ENCODE measurements around the gene CNN3.

Gene CNN3

DNA sequence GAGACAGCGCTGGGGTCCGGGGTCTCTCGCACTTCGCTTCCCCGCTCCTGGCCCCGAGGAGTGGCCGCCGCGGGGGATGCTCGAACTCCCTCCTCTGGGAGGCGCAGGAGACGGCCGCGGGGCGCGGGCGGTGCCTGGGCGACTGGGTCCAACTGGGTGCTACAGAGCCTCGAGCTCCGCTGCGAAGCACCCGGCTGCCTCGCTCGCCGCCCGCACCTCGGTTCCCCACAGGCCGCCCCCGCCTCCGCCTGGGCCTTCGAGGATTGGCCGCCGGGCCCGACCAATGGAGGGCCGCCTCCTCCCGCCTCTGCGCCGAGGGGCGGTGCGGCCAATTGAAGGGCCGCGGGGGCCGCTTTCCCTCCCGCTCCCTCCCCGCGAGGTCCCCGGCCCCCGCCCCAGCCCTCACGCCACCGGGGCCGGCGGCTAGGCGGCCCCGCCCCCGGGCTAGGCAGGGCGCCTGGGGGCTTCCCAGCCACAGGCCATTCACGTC, at the start of gene CNN3:
Gene CNN3, minus strand, starts transcription at position 196 of the 490 bp plus-strand sequence. CDS start 216 bp downstream, outside the sequence.
- DNase-seq (ENCODE audit: low read depth in 2 of 2) = peak; percentile 45 to 50

DNA sequence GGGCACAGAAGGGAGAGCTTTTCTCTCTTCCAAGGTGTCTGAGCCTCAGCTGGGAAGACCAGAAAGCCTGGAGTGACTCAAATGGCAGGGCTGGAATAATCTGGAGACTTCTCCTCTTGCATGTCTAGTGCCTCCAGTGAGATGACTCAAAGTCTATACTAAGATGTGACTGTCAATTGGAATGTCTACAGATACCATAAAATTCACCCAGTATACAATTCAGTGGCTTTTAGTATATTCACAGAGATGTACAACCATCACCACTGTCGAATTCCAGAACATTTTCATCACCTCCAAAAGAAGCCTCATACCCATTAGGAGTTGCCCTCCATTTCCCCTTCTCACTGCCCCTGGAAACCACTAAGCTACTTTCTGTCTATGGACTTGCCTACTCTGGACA, 47.9 kb upstream of the CNN3 start:
- no peak for DNase-seq (ENCODE audit: low read depth in 2 of 2)

DNA sequence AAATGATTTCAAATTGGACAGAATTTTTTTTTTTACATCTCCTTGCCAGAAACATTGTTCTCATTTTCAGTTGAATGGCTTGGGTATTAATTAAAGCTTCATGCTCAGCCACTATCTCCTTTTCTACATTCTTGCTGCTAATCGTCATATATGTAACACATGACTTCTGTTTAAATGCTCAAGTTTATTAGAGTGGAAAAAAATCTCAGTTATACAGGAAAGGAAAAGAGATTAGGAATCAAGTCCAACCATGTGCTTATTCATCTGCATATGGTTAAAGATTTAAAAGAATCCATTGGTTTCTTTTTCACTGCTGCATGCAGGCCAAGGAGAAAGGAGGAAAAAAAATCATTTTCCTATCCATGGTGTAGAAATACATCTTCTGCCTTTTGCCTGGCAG, 47.3 kb upstream of the CNN3 start:
- DNase-seq (ENCODE audit: low read depth in 2 of 2) = no peak

DNA sequence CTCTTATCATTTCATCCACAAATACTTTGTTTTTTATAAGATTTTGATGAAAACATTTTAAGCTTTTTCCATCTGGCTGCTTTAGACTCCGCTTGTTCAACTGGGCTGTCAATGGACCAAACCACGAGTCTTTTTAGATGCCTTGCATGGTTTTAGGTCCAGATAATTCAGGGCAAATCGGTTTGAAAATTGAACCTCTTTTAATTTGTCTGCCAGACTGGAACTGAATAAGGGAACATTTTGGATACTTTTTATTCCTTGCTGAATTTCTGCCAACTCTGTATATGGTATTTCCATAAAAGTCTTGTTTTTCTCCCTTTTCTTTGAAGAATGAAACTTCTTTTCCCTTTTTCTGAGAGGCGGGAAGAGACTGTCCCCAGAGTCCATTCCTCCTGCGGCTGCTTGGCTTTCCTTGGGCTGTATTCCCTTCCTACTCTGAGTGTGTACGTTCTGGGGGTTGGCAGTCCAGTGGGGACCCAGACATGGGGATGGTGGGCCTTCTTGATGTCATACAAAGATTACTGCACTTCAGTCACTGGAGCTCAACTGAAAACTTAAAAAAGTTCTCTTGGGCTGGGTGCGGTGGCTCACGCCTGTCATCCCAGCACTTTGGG, 46.5 kb upstream of the CNN3 start:
- DNase-seq (ENCODE audit: low read depth in 2 of 2) = no peak

DNA sequence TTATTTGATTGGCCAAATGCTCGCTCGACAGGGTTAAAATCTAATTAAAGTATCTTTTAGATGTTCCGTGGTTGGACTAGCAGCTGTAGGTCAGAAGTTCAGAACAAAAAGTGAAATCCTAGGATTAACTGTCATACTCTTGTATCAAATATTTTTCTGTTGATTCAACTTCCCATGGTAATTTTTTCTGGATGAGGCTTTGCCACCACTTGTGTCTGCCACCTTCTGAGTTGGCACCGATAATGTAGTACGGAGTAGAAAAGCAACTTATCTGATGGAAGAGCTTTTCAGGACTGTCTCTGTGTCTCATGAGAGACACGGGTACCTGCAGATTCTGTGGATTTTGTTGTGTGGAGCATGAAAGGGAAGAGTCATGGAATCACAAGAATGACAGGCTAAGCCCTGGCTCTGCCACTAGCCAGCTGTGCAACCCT, 44.6 kb upstream of the CNN3 start:
- no peak for DNase-seq (ENCODE audit: low read depth in 2 of 2)

DNA sequence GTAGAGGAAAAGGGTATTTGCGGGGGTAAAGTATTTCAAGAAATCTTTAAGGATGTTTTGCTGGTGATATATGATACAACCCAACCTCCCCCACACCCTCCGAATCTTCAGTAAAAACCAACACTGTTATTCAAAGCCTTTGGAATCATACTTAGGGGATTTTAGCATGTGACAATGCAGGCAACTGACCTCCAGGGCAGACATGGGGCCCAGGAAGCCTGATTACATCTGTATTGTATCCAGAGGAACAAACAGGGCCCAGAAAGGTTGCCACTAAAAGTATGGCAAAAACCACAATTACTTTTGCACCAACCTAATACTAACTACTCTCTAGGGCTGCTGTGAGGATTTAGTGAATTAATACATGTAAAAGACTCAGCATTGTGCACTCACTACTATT, 43.9 kb upstream of the CNN3 start:
- DNase-seq (ENCODE audit: low read depth in 2 of 2) = no peak

DNA sequence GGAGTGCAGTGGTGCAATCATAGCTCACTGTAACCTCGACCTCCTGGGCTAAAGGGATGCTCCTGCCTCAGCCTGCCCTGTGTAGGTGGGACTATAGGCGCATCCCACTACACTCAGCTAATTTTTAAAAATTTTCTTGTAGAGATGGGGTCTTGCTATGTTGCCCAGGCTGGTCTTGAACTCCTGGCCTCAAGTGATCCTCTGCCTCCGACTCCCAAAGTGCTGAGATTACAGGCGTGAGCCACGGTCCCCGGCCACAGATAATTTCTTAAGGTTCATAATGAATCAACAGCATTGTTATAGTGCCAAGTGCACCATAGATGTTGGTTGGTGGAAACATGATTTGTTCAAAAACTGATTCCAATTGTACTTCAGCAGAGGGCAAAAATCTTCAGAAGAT, 42.2 kb upstream of the CNN3 start:
- no peak for DNase-seq (ENCODE audit: low read depth in 2 of 2)

DNA sequence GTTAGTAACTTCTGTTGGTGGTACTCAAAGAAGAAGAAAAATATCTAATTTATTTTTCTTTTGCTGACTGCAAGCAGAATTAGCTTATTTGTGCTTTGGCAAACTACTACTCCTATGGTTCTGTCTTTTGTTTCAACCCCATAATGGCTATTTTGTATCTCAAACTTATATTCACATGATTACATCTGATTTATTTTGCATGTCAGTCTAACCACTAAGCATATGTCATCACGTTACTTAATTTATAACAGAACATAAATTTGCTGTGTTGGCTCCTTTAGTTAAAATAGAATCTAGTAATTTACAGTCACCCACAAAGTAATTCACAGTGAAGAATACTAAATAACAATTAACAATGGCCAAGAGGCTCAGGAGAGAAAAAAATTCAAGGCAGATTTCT, 39.1 kb upstream of the CNN3 start:
- DNase-seq (ENCODE audit: low read depth in 2 of 2) = no peak

DNA sequence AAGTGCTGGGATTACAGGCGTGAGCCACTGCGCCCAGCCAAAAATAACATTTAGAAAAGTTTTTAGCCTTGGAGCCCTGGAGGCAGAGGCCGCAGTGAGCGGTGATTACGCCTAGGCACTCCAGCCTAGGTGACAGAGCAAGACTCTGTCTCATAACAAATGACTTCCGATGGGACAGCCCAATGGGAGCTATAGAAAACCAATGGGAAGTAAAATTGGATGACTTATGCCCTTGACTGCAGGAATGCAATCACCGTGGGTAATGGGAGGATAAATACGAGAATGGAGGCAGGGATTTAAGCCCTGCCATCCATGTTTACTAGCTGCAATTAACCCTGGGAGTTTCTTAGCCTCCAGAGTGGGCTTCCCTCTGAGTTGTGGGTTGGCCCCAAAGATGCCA, 37.0 kb upstream of the CNN3 start:
- DNase-seq (ENCODE audit: low read depth in 2 of 2) = no peak

DNA sequence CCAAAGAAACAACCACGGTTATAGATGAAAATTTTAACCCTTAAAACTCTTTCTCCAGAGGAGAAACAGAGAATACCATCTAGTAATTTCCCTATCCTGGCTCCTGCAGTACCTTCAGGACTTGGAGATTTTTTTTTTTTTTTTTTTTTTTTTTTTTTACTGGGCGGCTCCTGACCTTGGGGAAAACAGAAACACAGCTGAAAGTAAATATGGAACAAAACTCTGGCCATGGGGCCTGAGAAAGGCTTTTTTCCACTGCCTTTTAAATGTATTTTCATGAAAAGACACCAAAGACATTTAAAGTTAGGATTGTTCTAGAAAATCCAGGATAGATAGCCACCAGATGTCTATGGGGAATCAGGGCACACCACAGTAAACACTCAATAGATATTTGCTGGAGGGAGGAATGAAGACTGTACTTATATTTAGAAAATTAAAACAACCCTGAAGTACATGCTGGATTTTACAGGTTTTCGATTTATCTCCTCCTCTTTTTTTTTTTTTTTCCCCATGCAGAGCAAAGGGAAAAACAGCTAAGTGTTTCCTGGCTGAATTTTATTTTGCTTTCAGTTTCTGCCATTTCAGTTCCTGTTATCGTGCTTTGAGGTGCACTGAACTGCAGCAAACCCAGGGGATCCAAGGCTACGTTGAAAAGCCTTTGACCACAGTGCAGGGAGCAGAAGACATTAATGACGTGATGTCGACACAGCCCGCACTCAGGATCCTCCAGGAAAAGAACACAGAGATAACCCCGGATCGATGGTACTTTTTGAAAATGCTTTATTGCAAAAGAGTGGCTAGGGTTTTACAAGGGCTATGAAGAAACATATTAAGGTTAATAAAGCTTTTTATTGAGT, 35.7 kb upstream of the CNN3 start:
- no peak for DNase-seq (ENCODE audit: low read depth in 2 of 2)

DNA sequence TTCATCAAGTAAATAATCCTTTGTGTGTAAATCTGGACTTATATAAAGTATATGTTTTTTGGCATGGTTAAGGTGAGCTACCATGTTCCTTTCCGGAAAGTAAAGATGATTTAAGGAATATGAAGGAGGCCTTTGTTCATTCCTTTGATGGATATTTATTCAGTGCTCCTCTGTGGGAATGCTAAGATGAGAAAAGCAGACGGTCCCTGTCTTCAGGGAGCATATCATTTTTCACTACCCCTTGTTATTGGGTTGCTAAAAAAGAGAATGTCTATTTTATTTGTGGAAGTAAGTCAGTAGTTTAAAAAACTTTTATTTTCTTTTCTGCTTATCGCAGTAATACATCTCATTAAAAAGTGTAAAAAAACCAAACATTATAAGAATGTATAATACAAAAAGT, 35.1 kb upstream of the CNN3 start:
- DNase-seq (ENCODE audit: low read depth in 2 of 2) = no peak

DNA sequence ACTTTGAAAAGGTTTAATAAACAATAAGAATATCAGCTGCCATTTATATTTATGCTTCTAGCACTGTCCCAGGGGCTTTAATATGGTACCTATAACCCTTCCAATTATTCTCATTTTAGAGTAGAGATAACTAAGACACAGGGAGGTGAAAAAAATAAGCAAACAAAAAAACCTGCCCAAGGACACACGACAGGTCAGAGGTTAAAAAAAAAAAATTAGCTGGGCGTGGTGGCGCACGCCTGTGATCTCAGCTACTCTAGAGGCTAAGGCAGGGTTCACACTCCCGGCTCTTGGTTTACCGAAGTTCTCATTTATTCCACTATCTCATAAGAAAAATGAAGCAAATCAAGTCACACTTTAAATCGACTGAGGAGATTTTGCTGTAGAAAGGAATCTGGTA, 34.7 kb upstream of the CNN3 start:
- no peak for DNase-seq (ENCODE audit: low read depth in 2 of 2)

DNA sequence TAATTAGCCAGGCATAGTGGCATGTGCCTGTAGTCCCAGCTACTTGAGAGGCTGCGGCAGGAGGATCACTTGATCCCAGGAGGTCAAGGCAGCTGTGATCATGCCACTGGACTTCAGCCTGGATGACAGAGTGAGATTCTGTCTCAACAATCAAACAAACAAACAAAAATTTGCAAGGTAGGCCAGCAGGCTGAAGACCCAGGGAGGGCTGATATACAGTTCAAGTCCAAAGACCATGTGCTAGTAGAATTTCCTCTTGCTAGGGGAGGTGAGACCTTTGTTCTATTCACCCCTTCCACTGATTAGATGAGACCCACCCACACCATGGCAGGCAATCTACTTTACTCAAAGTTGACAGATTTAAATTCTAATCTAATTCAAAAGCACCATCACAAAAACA, 31.2 kb upstream of the CNN3 start:
- DNase-seq (ENCODE audit: low read depth in 2 of 2) = no peak

DNA sequence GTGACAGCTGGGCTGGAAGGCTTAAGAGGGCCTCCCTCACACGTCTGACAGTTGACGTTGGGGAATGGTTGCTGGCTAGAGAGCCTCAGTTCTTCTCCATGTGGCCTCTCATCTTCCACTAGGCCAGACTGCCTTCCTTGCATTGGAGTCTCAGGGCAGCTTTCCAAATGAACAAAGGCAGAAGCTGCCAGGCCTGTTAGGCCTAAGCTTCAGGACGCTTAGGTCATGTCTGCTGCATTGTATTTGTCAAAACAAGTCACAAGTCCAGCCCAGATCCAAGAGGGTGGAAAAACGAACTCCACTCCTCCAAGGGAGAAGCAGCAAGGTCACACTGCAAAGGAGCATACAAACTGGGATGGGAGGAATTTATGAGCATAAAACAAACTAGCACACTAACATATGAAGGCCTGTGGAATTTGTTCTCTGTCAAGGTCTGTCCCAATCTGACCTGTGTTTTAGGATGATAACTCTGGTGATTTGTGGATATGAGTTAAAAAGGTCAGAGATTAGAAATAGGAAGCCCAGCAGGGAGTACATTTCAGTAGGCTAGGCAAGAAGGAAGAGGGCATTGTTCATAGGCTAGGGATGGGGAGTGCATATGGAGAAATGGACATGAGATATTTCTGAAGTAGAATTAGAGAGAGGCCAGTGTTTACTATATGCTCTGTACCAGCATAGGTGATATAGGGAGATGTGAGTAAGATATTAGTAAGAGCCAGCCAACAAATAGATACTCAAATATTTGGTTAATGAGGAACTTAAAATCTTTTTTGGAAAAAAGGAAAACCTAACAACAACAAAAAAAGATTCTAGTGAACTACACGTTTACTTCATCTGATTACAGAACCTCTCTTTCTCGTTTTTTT, 29.1 kb upstream of the CNN3 start:
- no peak for DNase-seq (ENCODE audit: low read depth in 2 of 2)

DNA sequence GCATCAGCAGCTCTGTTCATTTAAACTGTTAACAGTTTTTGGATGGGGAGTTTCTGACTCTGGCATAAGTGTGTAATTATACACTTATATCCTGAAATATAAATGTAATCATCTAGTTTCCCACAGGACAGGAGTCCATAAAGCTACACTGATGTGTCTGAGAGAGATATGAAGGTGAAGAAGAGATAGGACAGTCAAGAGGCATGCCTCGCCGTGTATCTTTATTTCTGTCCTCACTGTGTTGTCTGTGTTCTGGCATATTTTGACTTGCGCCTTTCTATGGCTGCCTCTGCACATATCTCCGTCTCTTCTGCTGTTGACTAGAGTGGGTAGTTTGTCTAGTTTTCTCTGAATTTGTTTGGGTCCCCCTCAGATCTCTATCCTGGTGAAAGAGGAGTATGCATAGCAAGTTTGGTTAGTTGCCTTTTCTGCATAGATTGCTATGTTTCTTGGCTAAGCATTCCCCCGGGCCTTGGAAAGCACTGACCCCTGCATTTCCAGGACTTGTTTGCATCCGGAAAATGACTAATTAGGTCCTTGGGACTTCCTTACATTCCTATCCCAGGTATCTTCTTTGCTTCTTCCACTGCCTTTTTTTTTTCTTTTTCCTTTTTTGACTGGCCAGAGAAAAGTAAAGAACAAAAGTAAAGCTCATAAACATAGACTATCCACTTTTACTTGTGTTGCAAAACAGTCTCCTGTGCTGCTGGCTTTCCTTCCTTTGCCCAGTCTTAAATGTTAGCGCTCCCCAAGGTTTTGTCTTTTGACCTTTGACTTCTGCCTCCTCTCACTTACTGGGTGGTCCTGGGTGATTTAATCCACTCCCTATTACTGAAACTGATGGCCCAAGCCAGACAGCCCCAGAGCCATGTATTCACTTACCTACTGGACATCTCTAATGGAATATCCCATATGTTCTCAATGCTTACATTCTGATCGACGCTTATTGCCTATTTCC, 27.6 kb upstream of the CNN3 start:
- DNase-seq (ENCODE audit: low read depth in 2 of 2) = no peak

DNA sequence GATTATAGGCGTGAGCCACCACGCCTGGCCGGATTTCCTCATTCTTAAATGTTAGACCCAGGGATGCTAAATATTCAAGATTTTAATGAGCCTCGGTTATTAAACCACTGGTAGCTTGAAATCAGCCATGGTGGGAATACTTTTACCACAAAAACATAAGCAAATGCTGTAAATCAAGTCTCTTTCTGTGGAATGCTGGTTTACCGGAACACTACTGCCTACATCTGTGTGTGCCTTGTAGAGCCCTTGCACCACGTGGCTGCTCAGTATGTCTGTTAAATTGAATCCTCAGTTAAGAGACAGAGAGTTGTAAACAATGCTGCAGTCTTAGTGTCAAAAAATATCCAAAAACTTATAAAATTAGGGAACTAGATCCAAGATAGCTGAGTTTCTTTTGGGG, 26.8 kb upstream of the CNN3 start:
- no peak for DNase-seq (ENCODE audit: low read depth in 2 of 2)

DNA sequence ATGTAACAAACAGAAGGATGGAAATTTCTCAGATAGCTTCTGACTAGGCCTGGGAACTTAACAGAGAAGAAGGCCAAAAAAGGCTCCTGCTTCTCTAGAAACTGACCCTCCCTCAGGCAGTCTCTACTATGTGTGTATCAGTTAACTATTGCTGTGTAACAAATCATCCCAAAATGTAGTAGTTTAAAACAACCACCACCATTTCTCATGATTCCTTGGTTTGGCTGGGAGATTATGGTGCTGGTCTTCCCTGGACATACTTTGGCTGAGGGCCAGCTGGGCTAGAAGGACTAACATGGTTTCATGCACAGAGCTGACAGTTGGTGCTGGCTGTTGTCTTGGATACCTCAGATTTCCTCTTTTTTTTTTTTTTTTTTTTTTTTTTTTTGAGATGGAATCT, 26.2 kb upstream of the CNN3 start:
- no peak for DNase-seq (ENCODE audit: low read depth in 2 of 2)

DNA sequence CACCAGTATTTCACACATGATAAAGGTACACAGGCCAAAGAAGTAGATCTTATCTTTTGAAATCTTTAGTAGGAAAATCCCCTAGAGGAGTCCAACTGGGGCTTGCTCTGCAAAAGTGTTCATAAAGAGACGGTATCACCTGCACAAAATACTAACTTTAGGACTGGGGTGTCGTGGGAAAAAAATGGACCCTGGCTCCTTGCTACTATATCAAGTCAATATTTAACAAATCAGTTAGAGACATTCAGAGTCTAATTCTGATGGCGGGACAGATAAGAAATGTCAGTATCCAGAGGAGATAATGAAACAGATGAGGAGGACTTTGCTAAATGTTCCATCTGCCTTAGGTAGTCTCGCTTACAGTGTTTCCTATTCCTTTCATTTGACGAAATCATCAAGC, 25.6 kb upstream of the CNN3 start:
- no peak for DNase-seq (ENCODE audit: low read depth in 2 of 2)

DNA sequence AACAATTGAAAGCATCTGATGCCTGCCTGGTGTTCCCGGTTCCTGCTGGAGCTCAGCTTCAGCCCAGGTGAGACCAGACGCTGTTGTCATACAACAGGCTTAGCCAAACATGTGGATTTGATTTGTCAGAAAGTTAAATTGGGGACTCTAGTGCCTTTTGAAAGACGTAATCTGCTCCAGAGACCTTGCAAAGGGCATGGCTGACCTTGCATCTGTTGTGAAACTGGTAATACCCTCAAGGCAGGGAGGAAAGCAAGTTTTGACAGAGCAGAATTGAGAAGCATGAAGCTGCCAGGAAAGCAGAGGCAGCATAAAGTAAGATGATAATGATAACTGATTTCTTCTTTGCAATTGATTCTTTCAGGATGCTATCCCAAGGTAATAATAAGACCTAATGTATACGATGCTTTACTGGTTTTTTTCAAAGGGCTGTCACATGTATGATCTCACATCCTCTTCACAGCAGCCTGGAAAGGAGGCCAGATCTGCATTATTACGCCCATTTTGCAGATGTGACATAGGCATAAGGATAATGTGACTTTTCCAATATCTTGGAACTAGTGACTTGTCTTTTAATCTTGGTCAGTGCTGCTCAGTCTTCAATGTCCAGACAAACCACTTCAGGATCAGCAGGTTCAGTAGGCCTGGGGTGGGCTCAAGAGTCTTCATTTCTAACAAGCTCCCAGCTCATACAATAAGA, 24.7 kb upstream of the CNN3 start:
- no peak for DNase-seq (ENCODE audit: low read depth in 2 of 2)

DNA sequence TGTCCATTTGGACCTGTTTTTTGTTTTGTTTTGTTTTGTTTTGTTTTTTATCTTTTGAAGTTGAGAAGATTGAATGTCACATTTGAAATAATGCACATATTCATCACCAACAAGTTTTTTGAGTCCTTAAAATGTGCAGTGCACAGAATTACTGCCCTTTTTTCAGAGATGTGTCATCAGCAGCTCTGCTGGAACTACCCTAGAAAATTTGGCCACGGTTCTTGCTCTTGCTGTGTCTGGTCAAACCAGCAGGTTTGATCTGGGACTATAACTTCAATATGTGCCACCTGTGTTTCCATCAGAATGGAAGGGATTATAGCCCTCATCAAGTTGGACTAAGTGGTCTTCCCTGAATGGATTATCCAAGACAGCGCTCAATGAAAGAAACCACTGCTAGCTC, 24.1 kb upstream of the CNN3 start:
- DNase-seq (ENCODE audit: low read depth in 2 of 2) = no peak

All from activated CD8-positive, alpha-beta memory T cell treated with anti-CD3 and anti-CD28 coated beads for 4 hours (primary cell).